IMR-90 (cell line): Measurements from ENCODE around the gene SLC25A26. TPM values are rescaled to one million over a fixed set of nuclear protein-coding genes. Genes with fewer than 3 reads are reported as not detected.

Source experiments
- ATAC-seq: fragments of 200-7000 bp; cut with Tn5 transposase; 2 replicates; pipeline ENCODE4 v1.9.1; 2020; ENCODE audit warnings: low read depth, mild to moderate bottlenecking, moderate library complexity
- BruUV-seq: library from RNA; stranded (reverse); fragments of 400-500 nt; replicated peaks from 2 replicates; lab custom pipeline; 2021; lab: Mats Ljungman, UMichigan
- CTCF ChIA-PET: fragments of 300-600 bp; formaldehyde crosslinking; extraction: SDS; loops from one replicate; lab custom pipeline; 2021; ENCODE audit warnings: antibody characterized with exemption; lab: Yijun Ruan, JAX
- POLR2A ChIA-PET: fragments of 300-600 bp; sonication (Branson Sonifier 250); formaldehyde crosslinking; loops from one replicate; lab custom pipeline; 2022; ENCODE audit warnings: antibody characterized with exemption; ENCODE audit not compliant: unreplicated experiment; lab: Charles Lee
- DNase-seq: peaks from one replicate; pipeline ENCODE4 v3.0.0; 2013
- H2AFZ ChIP-seq: replicated peaks from 2 replicates; pipeline ENCODE3; 2013; ENCODE audit warnings: low read length, mild to moderate bottlenecking; ENCODE audit not compliant: poor library complexity
- H2AK5ac ChIP-seq: 2 replicates; pipeline ENCODE4 v1.6.1; 2013; ENCODE audit warnings: low read depth, low read length, inconsistent platforms
- H2AK9ac ChIP-seq: replicated peaks from 2 replicates; pipeline ENCODE3; 2013; ENCODE audit warnings: mild to moderate bottlenecking, low read depth, low read length, moderate library complexity; ENCODE audit not compliant: poor library complexity
- H2BK120ac ChIP-seq: 2 replicates; pipeline ENCODE4 v1.6.1; 2013; ENCODE audit warnings: low read depth, low read length, inconsistent platforms
- H2BK15ac ChIP-seq: 3 replicates; pipeline ENCODE4 v1.6.1; 2013; ENCODE audit warnings: low read depth, low read length, inconsistent platforms
- H2BK20ac ChIP-seq: 2 replicates; pipeline ENCODE4 v1.6.1; 2013; ENCODE audit warnings: low read depth, mild to moderate bottlenecking, inconsistent platforms, low read length, moderate library complexity
- H2BK5ac ChIP-seq: 2 replicates; pipeline ENCODE4 v1.6.1; 2013; ENCODE audit warnings: mild to moderate bottlenecking, low read depth, low read length, inconsistent platforms; ENCODE audit not compliant: poor library complexity, severe bottlenecking
- H3K14ac ChIP-seq: replicated peaks from 2 replicates; pipeline ENCODE4 v1.6.1; 2013; ENCODE audit warnings: low read depth, low read length, inconsistent platforms
- H3K18ac ChIP-seq: 2 replicates; pipeline ENCODE4 v1.6.1; 2013; ENCODE audit warnings: low read depth, low read length, control low read depth
- H3K23ac ChIP-seq: 2 replicates; pipeline ENCODE4 v1.6.1; 2013; ENCODE audit warnings: low read depth, low read length, inconsistent platforms
- H3K27ac ChIP-seq: 2 replicates; pipeline ENCODE4 v1.5.1; 2013; ENCODE audit warnings: mild to moderate bottlenecking, control low read depth, low read length; ENCODE audit not compliant: insufficient read depth
- H3K27me3 ChIP-seq: 2 replicates; pipeline ENCODE4 v1.6.1; 2013; ENCODE audit warnings: low read length; ENCODE audit not compliant: control insufficient read depth, insufficient read depth
- H3K36me3 ChIP-seq: 2 replicates; pipeline ENCODE4 v1.6.1; 2013; ENCODE audit warnings: low read length, mixed read lengths; ENCODE audit not compliant: control insufficient read depth, insufficient read depth
- H3K4ac ChIP-seq: 2 replicates; pipeline ENCODE4 v1.6.1; 2013; ENCODE audit warnings: low read depth, low read length, inconsistent platforms
- H3K4me1 ChIP-seq: 2 replicates; pipeline ENCODE4 v1.6.1; 2013; ENCODE audit warnings: low read length, mixed read lengths; ENCODE audit not compliant: control insufficient read depth, insufficient read depth
- H3K4me2 ChIP-seq: 2 replicates; pipeline ENCODE4 v1.6.1; 2013; ENCODE audit warnings: low read depth, mild to moderate bottlenecking, control low read depth, low read length, moderate library complexity
- H3K4me3 ChIP-seq: 2 replicates; pipeline ENCODE4 v1.5.1; 2013; ENCODE audit warnings: low read depth, mild to moderate bottlenecking, control low read depth, low read length, moderate library complexity; ENCODE audit not compliant: insufficient read depth
- H3K56ac ChIP-seq: 2 replicates; pipeline ENCODE4 v1.6.1; 2013; ENCODE audit warnings: low read length, inconsistent platforms; ENCODE audit not compliant: insufficient read depth; ENCODE audit errors: extremely low read depth
- H3K79me1 ChIP-seq, 2 experiments: 2 replicates each; pipeline ENCODE4 v1.6.1; 2013; ENCODE audit warnings: low read length in 2 of 2, inconsistent platforms in 1 of 2, low read depth in 1 of 2
- H3K9ac ChIP-seq: 2 replicates; pipeline ENCODE4 v1.6.1; 2013; ENCODE audit warnings: low read depth, low read length, control low read depth
- H3K9me1 ChIP-seq: 2 replicates; pipeline ENCODE4 v1.6.1; 2013; ENCODE audit warnings: low read length, inconsistent platforms; ENCODE audit not compliant: insufficient read depth
- H3K9me3 ChIP-seq: 2 replicates; pipeline ENCODE4 v1.6.1; 2013; ENCODE audit warnings: low read length; ENCODE audit not compliant: control insufficient read depth, insufficient read depth
- H4K20me1 ChIP-seq: 2 replicates; pipeline ENCODE4 v1.6.1; 2013; ENCODE audit warnings: low read length, inconsistent platforms; ENCODE audit not compliant: insufficient read depth
- H4K5ac ChIP-seq: 2 replicates; pipeline ENCODE4 v1.6.1; 2013; ENCODE audit warnings: mild to moderate bottlenecking, low read depth, low read length, control low read depth
- H4K8ac ChIP-seq, 2 experiments: 2 replicates each; pipeline ENCODE4 v1.6.1; 2013; ENCODE audit warnings: low read depth in 2 of 2, low read length in 2 of 2, control low read depth in 1 of 2, inconsistent platforms in 1 of 2
- H4K91ac ChIP-seq: 2 replicates; pipeline ENCODE4 v1.6.1; 2013; ENCODE audit warnings: low read depth, low read length, inconsistent platforms; ENCODE audit not compliant: insufficient read depth
- BHLHE40 ChIP-seq: fragments of 150-350 bp; IDR thresholded peaks from 2 replicates; pipeline ENCODE4 v1.6.1; 2016; ENCODE audit warnings: mild to moderate bottlenecking, low read depth, low read length
- CEBPB ChIP-seq: IDR thresholded peaks from 2 replicates; pipeline ENCODE4 v1.6.1; 2012; ENCODE audit warnings: low read depth, low read length, improper control_type of control experiment
- CHD1 ChIP-seq: IDR thresholded peaks from 2 replicates; pipeline ENCODE4 v1.6.1; 2012; ENCODE audit warnings: low read depth, low read length, improper control_type of control experiment
- FOS ChIP-seq: fragments of 150-350 bp; IDR thresholded peaks from 2 replicates; pipeline ENCODE4 v1.6.1; 2016; ENCODE audit warnings: low read depth, low read length
- MAFK ChIP-seq: IDR thresholded peaks from 2 replicates; pipeline ENCODE4 v1.6.1; 2012; ENCODE audit warnings: low read depth, low read length, improper control_type of control experiment
- MAZ ChIP-seq: IDR thresholded peaks from 2 replicates; pipeline ENCODE4 v1.6.1; 2012; ENCODE audit warnings: low read depth, mild to moderate bottlenecking, low read length, improper control_type of control experiment, moderate library complexity, borderline replicate concordance
- MXI1 ChIP-seq: IDR thresholded peaks from 2 replicates; pipeline ENCODE4 v1.6.1; 2012; ENCODE audit warnings: low read depth, mild to moderate bottlenecking, low read length, moderate library complexity, borderline replicate concordance
- NFE2L2 ChIP-seq: fragments of 150-350 bp; IDR thresholded peaks from 2 replicates; pipeline ENCODE4 v1.6.1; 2016; ENCODE audit warnings: low read depth, mild to moderate bottlenecking, low read length
- POLR2A ChIP-seq: IDR thresholded peaks from 2 replicates; pipeline ENCODE4 v1.6.1; 2012; ENCODE audit warnings: mild to moderate bottlenecking, low read depth, low read length
- RCOR1 ChIP-seq: IDR thresholded peaks from 2 replicates; pipeline ENCODE4 v1.6.1; 2012; ENCODE audit warnings: mild to moderate bottlenecking, low read length, improper control_type of control experiment; ENCODE audit not compliant: insufficient replicate concordance
- RFX5 ChIP-seq: IDR thresholded peaks from 2 replicates; pipeline ENCODE4 v1.8.0; 2012; ENCODE audit warnings: low read depth, mild to moderate bottlenecking, low read length, moderate library complexity
- SMC3 ChIP-seq: fragments of 150-350 bp; IDR thresholded peaks from 2 replicates; pipeline ENCODE4 v1.6.1; 2016; ENCODE audit warnings: low read depth, mild to moderate bottlenecking, antibody characterized with exemption, low read length, moderate library complexity
- WGBS, 2 experiments: methylation state at CpG; one replicate each; pipeline versions ENCODE4 v1.1.5 to v1.1.7; 2013; ENCODE audit warnings: missing lambda C conversion rate in 2 of 2; ENCODE audit not compliant: insufficient read length in 1 of 2; ENCODE audit errors: extremely low coverage in 2 of 2; 5-methylcytosine and 5-hydroxymethylcytosine counted together
- dilution Hi-C: fragments of 300-500 bp; cut with HindIII; formaldehyde crosslinking; loops from one replicate; pipeline ENCODE4 v1.14.3; 2018; ENCODE audit warnings: low sequenced_read_pairs; ENCODE audit not compliant: unreplicated experiment
- in situ Hi-C: fragments of 300-500 bp; cut with MboI; formaldehyde crosslinking; loops from 3 replicates; pipeline ENCODE4 v1.14.3; 2019; ENCODE audit warnings: low sequenced_read_pairs, inconsistent platforms, mixed read lengths
- intact Hi-C: fragments of 100-400 bp; cut with micrococcal nuclease; formaldehyde crosslinking; loops from 2 replicates; pipeline ENCODE4 v1.10.0; 2022
- polyA plus RNA-seq, 3 experiments: library from polyadenylated mRNA; depleted of rRNA; stranded (reverse); fragments of >200 nt; gene quantifications; 2 replicates each; pipeline ENCODE4 v1.2.3, GENCODE V29; 2012; ENCODE audit warnings: low replicate concordance in 1 of 3
- total RNA-seq: library from RNA; depleted of rRNA; stranded (reverse); fragments of >200 nt; gene quantifications from 2 replicates; pipeline ENCODE4 v1.2.3, GENCODE V29; 2012
- TF ChIP-seq, protein P1 (sequence below): fragments of 150-350 bp; IDR thresholded peaks from 2 replicates; pipeline ENCODE4 v1.6.1; 2017; ENCODE audit warnings: mild to moderate bottlenecking, antibody characterized with exemption, low read length, low read depth
- TF ChIP-seq, protein P2 (sequence below): fragments of 150-350 bp; IDR thresholded peaks from 2 replicates; pipeline ENCODE4 v1.6.1; 2016; ENCODE audit warnings: low read depth, mild to moderate bottlenecking, low read length, moderate library complexity, borderline replicate concordance
- TF ChIP-seq, protein P3 (sequence below): conservative IDR thresholded peaks from 2 replicates; pipeline ENCODE4 v1.5.1; 2012; ENCODE audit warnings: mild to moderate bottlenecking, low read depth, low read length, improper control_type of control experiment

SLC25A26 gene
- total and polyA plus RNA-seq, 2 of the 4 experiments (the other 2 are of a cell fraction): 10.9 to 12.7 TPM

DNA sequence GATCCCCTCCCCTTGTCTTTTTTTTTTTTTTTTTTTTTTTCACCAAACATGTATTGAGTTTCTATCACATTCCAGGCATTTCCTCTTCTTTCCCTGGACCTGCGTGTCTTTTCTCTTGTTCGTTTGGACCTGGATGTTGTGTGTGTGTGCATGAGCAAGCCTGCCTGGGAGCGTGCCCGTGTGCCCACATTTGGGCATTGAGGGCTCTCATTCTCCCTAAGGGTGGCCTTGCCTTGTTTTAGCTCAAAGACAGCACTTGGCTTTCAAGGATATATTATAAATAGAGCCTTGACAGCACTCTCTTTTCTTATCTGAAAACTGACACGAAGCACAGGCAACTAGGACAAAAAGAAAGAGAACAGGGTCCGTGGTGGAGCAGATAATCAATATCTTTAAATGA is 39.0 kb upstream of the SLC25A26 start:
- no CpG with 5 or more reads among the region's 6 CpGs for WGBS, 2 experiments
- Histone ChIP-seq H4K8ac (no peak overlapping the region), H2BK120ac (no peak overlapping the region), H3K56ac (no peak overlapping the region), H4K5ac (no peak overlapping the region), H3K27ac (no peak overlapping the region), H3K4me3 (no peak overlapping the region), H4K20me1 (no peaks in the 10 kb centered on the region), H3K27me3 (peaks cover 12% of the 10 kb centered on the region), H2AFZ (no peak overlapping the region), H3K79me1 (no peaks in the 10 kb centered on the region), H2AK9ac (no peak overlapping the region), H3K9me1 (peaks cover 2% of the 10 kb centered on the region; the same call in 1 of the 2 replicates), H3K36me3 (no peaks in the 10 kb centered on the region), H3K18ac (no peak overlapping the region), H2BK15ac (no peak overlapping the region), H4K91ac (no peak overlapping the region), H3K14ac (no peak overlapping the region), H2BK20ac (no peak overlapping the region), H3K23ac (no peak overlapping the region), H3K9me3 (peaks cover 2% of the 10 kb centered on the region), H3K4me1 (no peaks in the 10 kb centered on the region), H2AK5ac (no peak overlapping the region), H3K4ac (no peak overlapping the region), H3K9ac (no peak overlapping the region), H2BK5ac (no peak overlapping the region), H3K4me2 (no peak overlapping the region)
- intact Hi-C loops (no loop called here), dilution Hi-C loops (no loop called here), in situ Hi-C loops (loop anchor here (25.0 kb wide), 2 partner anchors 744 to 1644 kb away; no protein-coding TSS in a partner anchor)
- CTCF ChIA-PET: no interaction called here
- TF ChIP-seq BHLHE40: no peak
- no peak for TF ChIP-seq MXI1
- no peak for TF ChIP-seq RFX5
- no peak for TF ChIP-seq CHD1
- TF ChIP-seq RCOR1: no peak
- TF ChIP-seq POLR2A: no peak
- TF ChIP-seq SMC3: no peak
- TF ChIP-seq, protein P1, sequence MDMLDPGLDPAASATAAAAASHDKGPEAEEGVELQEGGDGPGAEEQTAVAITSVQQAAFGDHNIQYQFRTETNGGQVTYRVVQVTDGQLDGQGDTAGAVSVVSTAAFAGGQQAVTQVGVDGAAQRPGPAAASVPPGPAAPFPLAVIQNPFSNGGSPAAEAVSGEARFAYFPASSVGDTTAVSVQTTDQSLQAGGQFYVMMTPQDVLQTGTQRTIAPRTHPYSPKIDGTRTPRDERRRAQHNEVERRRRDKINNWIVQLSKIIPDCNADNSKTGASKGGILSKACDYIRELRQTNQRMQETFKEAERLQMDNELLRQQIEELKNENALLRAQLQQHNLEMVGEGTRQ: no peak
- no peak for TF ChIP-seq MAZ
- no peak for TF ChIP-seq NFE2L2
- no peak for TF ChIP-seq MAFK
- TF ChIP-seq CEBPB: no peak
- TF ChIP-seq, protein P2, sequence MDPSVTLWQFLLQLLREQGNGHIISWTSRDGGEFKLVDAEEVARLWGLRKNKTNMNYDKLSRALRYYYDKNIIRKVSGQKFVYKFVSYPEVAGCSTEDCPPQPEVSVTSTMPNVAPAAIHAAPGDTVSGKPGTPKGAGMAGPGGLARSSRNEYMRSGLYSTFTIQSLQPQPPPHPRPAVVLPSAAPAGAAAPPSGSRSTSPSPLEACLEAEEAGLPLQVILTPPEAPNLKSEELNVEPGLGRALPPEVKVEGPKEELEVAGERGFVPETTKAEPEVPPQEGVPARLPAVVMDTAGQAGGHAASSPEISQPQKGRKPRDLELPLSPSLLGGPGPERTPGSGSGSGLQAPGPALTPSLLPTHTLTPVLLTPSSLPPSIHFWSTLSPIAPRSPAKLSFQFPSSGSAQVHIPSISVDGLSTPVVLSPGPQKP: no peak
- no peak for TF ChIP-seq FOS
- TF ChIP-seq, protein P3, sequence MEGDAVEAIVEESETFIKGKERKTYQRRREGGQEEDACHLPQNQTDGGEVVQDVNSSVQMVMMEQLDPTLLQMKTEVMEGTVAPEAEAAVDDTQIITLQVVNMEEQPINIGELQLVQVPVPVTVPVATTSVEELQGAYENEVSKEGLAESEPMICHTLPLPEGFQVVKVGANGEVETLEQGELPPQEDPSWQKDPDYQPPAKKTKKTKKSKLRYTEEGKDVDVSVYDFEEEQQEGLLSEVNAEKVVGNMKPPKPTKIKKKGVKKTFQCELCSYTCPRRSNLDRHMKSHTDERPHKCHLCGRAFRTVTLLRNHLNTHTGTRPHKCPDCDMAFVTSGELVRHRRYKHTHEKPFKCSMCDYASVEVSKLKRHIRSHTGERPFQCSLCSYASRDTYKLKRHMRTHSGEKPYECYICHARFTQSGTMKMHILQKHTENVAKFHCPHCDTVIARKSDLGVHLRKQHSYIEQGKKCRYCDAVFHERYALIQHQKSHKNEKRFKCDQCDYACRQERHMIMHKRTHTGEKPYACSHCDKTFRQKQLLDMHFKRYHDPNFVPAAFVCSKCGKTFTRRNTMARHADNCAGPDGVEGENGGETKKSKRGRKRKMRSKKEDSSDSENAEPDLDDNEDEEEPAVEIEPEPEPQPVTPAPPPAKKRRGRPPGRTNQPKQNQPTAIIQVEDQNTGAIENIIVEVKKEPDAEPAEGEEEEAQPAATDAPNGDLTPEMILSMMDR: no peak
- DNase-seq (no peak), ATAC-seq (no peak)
- POLR2A ChIA-PET: no interaction called here
- no TSS peak for BruUV-seq
